IPS DF 4.7 (cell line): ENCODE measurements around the gene APLF.
"Not testable (repeated sequence)": the region's sequence is repeated elsewhere in the genome, so short reads cannot be mapped to it uniquely, and the experiment has no call there.

ENCODE experiments used
- DNase-seq: peaks from one replicate; pipeline ENCODE4 v3.0.0-alpha.2; 2013; ENCODE audit warnings: low spot score; ENCODE audit errors: extremely low read depth

APLF gene

DNA sequence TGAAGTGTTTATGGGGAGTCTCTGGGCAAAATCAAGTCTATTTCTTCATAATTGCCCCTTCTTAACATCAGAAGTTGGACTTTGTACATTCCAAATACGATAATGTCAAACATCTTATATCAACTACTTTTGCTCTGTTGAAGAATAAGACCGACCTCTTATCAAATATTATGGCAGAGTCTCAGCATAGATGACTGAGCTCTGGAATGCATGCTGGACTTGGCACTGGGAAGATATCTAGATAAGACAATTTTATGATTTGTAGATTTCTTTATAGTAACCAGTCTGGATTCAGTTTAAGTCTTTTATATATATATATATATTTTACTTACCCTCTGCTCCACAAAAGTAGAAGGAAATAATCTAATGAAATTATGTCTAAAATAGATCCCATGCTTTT lies 8.2 kb downstream of the APLF start:
- DNase-seq = no peak

- no peak for DNase-seq
These were observed 9.1 kb downstream of the APLF start for GRCh38 chr2:68476454-68476853.

GRCh38 chr2:68478688-68479087 lies 11.3 kb downstream of the APLF start:
- DNase-seq = no peak

GRCh38 chr2:68482296-68482820 lies 15.0 kb downstream of the APLF start:
- no peak for DNase-seq

GRCh38 chr2:68483011-68483410 lies 15.6 kb downstream of the APLF start:
- DNase-seq = no peak

DNA sequence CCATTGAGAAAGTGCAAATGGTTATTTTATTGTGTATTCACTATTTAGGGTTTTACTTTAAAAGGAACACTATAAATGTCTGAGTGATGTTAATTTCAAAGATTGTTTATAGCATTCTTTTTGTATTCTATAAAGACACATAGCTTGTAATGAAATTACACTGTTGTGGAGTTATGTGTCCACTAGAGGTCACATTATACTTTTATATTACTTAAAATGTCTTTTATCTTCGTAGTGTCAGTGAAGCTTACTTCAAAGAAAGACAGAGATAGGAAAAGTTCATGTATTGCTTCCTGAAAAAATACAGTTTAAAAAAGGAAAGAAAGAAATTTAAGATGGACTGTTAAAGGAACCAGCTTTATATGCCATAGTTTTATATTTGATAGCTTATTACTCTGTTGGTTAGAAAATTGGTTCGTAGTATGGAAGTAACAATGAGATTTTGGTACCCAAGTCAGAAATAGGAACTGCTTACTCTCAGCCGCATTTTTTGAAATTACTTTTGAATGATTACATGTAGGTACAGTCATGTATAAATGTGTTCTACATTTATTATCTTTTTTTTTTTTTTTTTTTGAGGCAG lies 20.5 kb downstream of the APLF start:
- DNase-seq = no peak

DNA sequence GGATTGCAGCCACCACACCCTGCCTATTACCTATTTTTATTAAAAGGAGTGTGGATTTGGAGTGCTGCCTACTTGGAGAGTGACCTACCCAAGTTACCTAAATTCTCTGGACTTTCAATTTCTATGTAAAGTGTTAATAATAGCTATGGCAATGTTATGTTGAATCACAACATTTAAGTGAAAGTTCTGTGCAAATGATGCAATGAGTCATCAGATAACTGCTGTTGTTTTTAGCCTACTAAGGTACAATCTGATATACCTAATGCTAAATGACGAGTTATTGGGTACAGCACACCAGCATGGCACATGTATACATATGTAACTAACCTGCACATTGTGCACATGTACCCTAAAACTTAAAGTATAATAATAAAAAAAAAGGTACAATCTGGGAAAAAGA lies 21.2 kb downstream of the APLF start:
- not testable (repeated sequence) for DNase-seq

DNA sequence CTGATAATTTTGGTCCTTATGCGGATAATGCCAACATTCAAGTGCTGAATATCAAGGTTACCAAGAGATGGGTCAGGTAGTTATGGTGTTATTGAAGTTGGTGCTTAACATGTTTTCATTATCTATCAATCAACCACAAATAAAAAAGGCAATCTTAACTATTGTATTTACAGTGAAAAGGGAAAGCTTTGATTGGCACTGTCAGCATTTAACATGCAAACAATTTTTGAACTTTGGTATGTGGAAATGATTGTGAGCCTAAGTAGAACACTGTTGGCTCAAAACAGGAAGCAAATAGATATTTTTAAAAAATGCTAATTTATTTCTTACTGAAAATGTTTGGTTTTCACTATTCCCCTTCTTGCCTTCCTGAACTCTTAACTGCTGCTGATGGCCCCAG lies 21.9 kb downstream of the APLF start:
- no peak for DNase-seq

DNA sequence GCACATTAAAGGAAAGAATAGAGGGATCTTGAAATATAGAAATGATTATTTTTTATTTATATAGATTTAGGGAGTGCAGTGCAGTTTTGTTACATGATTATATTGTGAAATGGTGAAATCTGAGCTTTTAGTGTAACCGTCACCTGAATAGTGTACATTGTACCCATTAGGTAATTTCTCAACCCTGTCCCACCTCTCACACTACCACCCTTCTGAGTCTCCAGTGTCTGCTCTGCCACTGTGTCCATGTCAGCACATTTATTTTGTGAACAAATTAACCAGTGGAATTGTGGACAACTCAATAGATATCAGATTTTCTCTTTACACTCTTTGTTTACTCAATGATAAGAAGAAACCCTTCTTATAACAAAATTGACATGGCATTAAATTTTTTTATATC lies 24.2 kb downstream of the APLF start:
- DNase-seq = no peak

GRCh38 chr2:68499133-68499532 lies 31.7 kb downstream of the APLF start:
- DNase-seq = no peak

DNA sequence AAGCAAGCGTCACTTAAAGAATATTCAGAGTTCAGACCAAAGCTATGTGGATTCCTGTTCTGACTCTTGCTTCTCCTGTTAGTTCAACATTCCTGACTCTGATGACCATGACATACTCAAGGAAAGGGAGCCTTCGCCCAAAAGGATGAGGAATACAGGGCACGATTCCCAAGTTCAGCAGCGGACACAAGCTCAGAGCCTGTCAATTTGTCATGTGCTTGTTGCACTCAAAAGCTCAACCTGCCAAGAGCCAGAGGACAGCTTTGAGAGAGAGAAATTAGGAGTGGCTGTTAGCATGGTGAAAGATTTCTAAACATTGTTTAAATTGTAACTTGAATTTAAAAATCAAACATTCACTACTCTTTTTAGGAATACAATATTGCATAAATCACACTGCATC lies 33.3 kb downstream of the APLF start:
- no peak for DNase-seq

DNA sequence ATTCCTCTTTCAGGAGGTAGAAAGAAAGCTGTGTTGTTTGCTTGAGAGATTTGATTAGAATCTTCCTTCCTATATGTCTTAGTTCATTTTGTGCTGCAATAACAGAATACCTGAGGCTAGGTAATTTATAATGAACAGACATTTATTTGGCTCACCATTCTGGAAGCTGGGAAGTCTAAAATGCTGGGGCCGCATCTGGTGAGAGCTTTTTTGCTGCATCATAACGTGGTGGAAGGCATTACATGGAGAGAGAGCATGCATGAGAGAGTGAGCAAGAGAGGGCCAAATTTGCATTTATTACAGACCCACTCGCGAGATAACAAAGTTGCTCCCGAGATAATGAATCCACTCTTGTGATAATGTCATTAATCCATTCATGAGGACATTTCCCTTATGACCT lies 34.4 kb downstream of the APLF start:
- DNase-seq = no peak

GRCh38 chr2:68505603-68506159 lies 38.3 kb downstream of the APLF start:
- DNase-seq = no peak

DNA sequence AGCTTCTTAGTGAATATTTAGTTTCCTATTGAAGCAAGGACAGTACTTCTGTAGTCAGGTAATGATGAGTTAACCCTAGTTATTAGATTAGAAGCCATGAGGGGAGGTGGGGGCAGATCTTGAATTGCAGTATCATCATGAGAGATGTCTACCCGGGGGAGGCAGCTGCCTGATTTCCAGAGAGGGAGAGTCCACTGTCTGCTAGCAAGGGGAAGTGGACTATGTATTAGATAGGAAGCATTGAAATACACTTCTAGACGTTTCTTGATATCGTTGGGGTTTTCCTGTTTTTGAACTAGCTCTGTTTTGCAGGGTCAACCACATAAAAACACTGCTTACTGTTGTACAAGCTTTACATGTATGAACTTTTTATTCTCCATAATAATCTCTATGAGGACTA lies 38.8 kb downstream of the APLF start:
- DNase-seq = no peak

DNA sequence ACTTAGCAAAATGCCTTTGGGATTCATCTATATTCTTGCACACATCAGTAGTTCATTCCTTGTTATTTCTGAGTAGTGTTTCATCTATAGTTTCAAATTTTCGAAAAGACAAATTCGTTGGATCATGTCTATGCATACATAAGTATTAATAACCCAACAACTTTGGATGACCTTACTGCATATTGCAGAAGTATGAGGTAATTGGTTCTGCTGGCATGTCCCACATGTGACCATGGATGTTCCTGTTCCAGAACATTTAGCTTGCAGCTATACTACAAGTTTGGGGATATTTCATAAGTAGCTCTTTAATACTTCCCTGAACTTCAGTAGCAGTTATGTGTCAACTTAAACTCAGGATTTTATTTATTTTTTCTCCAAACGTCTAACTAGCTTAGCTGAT lies 44.9 kb downstream of the APLF start:
- DNase-seq = no peak

DNA sequence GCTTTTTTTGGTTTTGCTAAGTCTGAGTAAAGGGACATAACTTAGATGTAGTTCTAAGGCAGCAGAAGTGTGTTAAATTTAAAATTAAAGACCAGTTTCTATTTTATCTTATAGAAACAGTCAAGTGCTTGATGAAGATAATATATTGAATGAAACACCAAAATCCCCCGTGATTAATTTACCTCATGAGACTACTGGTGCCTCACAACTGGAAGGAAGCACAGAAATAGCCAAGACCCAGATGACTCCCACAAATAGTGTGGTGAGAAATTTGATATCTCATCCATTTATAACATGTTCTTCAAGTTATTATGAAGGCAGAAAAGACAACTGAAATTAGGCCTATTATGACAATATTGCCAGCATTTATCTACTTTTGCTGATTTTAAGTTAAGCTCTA lies 45.6 kb downstream of the APLF start:
- DNase-seq = no peak

DNA sequence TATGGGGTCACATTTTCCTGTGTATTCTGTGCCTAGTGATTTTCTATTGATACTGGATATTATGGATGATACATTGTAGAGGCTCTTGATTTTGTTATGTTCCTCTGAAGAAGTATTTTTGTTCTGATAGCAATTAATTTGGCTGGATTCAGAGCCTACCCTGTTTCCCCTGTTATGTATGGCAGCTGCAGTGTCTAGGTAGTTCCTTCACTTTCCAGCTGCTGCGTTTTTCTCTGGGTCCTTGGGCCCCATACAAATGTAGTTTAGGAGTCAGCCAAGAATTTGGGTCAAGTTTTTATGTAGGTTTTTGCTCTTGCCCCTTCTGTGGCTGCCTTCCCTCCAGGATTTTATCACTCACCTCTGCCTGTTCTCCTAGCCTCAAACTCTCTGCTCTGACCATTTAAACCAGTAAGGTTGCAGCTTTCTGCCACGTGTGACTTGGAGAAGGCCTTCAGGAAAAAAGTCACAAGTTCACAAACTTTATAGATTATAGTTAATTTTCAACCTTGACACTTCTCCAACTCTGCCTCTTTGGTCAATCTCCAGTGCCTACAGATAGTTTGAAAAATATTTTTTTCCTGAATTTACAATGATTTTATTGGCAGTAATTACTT lies 47.0 kb downstream of the APLF start:
- DNase-seq = no peak

DNA sequence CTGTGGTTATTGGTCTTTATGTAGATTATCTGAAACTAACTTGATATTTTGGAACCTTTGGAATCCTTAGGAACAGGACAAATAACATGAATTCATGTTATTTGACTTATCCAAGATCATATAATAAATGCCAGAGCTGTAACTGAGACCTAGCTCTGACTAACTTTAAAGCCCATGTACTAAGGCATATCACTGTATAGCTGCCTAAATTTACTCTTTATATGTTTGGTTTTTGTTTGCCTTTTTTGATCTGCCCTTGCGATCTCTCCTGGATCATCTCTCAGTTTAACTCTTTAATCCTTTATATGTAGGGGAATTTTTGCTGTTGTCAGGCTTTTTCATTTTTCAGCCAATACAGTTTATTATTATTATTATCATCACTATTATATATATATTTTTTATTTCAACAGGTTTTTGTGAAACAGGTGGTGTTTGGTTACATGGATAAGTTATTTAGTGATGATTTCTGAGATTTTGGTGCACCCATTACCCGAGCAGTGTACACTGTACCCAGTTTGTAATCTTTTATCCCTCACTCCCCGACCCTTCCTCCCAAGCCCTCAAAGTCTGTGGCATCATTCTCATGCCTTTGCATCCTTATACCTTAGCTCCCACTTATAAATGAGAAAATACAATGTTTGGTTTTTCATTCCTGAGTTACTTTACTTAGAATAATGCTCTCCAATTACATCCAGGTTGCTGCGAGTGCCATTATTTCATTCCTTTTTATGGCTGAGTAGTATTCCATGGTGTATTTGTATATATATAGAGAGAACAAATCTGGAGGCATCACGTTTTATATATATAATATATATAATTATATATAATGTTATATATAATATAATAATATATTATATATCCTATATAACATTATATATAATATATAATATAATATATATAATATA lies 48.9 kb downstream of the APLF start:
- no peak for DNase-seq

DNA sequence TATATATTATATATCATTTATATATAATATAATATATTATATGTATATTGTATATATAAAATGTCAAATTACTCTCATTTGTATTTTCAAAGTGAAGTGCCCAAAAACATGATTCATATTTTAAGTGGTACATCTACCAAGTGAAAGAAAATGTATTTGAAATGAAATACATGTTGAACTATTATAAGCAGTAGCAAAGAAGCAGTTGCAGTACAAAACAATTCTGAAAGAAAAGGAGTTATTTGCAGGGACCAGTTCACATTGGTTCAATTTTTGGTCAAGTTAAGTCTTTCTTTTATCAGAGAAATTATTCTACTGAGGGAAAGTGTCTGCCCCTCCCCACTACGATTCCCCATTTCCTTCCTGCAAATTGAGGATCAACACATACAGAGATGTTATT lies 51.9 kb downstream of the APLF start:
- no peak for DNase-seq

DNA sequence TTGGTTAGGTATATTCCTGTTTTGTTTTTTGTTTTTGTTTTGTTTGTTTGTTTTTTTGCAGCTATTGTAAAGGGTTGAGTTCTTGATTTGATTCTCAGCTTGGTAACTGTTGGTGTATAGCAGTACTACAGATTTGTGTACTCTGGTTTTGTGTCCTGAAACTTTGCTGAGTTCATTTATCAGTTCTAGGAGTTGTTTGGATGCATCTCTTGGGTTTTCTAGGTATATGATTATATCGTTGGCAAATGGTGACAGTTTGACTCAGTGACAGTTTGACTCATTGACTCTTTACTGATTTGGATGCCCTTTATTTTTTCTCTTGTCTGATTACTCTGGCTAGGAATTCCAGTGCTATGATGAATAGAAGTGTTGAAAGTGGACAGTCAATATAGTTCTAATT lies 53.7 kb downstream of the APLF start:
- DNase-seq = no peak

DNA sequence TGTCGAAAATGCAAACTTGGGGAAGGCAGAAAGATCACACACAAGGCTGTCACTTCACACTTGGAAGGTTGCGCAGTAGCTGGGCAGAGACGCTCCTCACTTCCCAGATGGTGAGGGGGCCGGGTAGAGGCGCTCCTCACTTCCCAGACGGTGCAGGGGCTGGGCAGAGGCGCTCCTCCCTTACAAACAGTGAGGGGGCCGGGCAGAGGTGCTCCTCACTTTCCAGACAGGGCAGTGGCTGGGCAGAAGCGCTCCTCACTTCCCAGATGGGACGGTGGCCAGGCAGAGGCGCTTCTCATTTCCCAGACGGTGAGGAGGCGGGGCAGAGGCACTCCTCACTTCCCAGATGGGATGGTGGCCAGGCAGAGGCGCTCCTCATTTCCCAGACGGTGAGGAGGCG lies 59.6 kb downstream of the APLF start:
- DNase-seq = not testable (repeated sequence)
